ENCODE data around the gene PDCL3. TPM values are rescaled to one million over a fixed set of nuclear protein-coding genes. Genes with fewer than 3 reads are reported as not detected.

Gene PDCL3
- polyA plus RNA-seq, 1 donor (not counting 4 experiments of a cell fraction or from before 2014, with no cell fraction given): 42.2 TPM

GRCh38 chr2:100544911-100545596 lies 17.7 kb upstream of the PDCL3 start:
- Histone ChIP-seq H3K9me3 (ENCODE audit: control insufficient read depth, low read depth, low read length) (no peaks in the 10 kb centered on the region), H3K79me2 (ENCODE audit: control insufficient read depth, insufficient read depth, low read length) (no peaks in the 10 kb centered on the region), H3K4me1 (ENCODE audit: control insufficient read depth, extremely low read depth, insufficient read depth, low read length) (no peaks in the 10 kb centered on the region), H3K9ac (ENCODE audit: control insufficient read depth, extremely low read depth, insufficient read depth, low read length) (no peak overlapping the region), H3K27me3 (ENCODE audit: control insufficient read depth, extremely low read depth, insufficient read depth, low read length) (no peaks in the 10 kb centered on the region), H4K20me1 (ENCODE audit: control insufficient read depth, extremely low read depth, insufficient read depth, low read length) (no peaks in the 10 kb centered on the region), H2AFZ (ENCODE audit: control insufficient read depth, low read length) (no peak overlapping the region), H3K27ac (ENCODE audit: control insufficient read depth, insufficient read depth, low read length) (no peak overlapping the region), H3K4me2 (ENCODE audit: control insufficient read depth, extremely low read depth, insufficient read depth, low read depth, low read length) (no peak overlapping the region), H3K4me3 (ENCODE audit: control insufficient read depth in 2 of 3, extremely low read depth in 1 of 3, insufficient read depth in 2 of 3, low read depth in 1 of 3, low read length in 3 of 3) (no peak overlapping the region), H3K9me1 (ENCODE audit: control insufficient read depth, extremely low read depth, insufficient read depth, low read length) (no peaks in the 10 kb centered on the region), H3K36me3 (ENCODE audit: control insufficient read depth in 2 of 2, extremely low read depth in 1 of 2, insufficient read depth in 2 of 2, low read length in 2 of 2) (no peaks in the 10 kb centered on the region)
- no peak for FAIRE-seq
- TF ChIP-seq, protein P1, sequence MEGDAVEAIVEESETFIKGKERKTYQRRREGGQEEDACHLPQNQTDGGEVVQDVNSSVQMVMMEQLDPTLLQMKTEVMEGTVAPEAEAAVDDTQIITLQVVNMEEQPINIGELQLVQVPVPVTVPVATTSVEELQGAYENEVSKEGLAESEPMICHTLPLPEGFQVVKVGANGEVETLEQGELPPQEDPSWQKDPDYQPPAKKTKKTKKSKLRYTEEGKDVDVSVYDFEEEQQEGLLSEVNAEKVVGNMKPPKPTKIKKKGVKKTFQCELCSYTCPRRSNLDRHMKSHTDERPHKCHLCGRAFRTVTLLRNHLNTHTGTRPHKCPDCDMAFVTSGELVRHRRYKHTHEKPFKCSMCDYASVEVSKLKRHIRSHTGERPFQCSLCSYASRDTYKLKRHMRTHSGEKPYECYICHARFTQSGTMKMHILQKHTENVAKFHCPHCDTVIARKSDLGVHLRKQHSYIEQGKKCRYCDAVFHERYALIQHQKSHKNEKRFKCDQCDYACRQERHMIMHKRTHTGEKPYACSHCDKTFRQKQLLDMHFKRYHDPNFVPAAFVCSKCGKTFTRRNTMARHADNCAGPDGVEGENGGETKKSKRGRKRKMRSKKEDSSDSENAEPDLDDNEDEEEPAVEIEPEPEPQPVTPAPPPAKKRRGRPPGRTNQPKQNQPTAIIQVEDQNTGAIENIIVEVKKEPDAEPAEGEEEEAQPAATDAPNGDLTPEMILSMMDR (optimal IDR thresholded peaks at IDR 0.05 in 1 of 3, IDR thresholded peaks at IDR 0.05 in 1 of 3, conservative IDR thresholded peaks at IDR 0.05 in 1 of 3; ENCODE audit: extremely low read depth in 1 of 3, insufficient read depth in 2 of 3, low read length in 3 of 3): no peak
- no peak for TF ChIP-seq EZH2 (IDR thresholded peaks at IDR 0.05; ENCODE audit: low read length)
- DNase-seq (ENCODE audit: low read depth, low spot score): no peak
- dilution Hi-C loops (cut with MboI; ENCODE audit: extremely low pct_ligation_motif_present, low sequenced_read_pairs): no loop called here

GRCh38 chr2:100546469-100546868 lies 16.3 kb upstream of the PDCL3 start:
- no peaks in the 10 kb centered on the region for H3K9me3 ChIP-seq (ENCODE audit: control insufficient read depth, low read depth, low read length)
- no peak overlapping the region for H3K9ac ChIP-seq (ENCODE audit: control insufficient read depth, extremely low read depth, insufficient read depth, low read length)
- TF ChIP-seq, protein P1 (optimal IDR thresholded peaks at IDR 0.05 in 1 of 3, IDR thresholded peaks at IDR 0.05 in 1 of 3, conservative IDR thresholded peaks at IDR 0.05 in 1 of 3; ENCODE audit: extremely low read depth in 1 of 3, insufficient read depth in 2 of 3, low read length in 3 of 3): no peak
- no peak for TF ChIP-seq EZH2 (IDR thresholded peaks at IDR 0.05; ENCODE audit: low read length)
- no peaks in the 10 kb centered on the region for H3K9me1 ChIP-seq (ENCODE audit: control insufficient read depth, extremely low read depth, insufficient read depth, low read length)
- H3K27ac ChIP-seq (ENCODE audit: control insufficient read depth, insufficient read depth, low read length): no peak overlapping the region
- H2AFZ ChIP-seq (ENCODE audit: control insufficient read depth, low read length): no peak overlapping the region
- dilution Hi-C loops (cut with MboI; ENCODE audit: extremely low pct_ligation_motif_present, low sequenced_read_pairs): no loop called here
- no peaks in the 10 kb centered on the region for H3K4me1 ChIP-seq (ENCODE audit: control insufficient read depth, extremely low read depth, insufficient read depth, low read length)
- no peaks in the 10 kb centered on the region for H4K20me1 ChIP-seq (ENCODE audit: control insufficient read depth, extremely low read depth, insufficient read depth, low read length)
- no peaks in the 10 kb centered on the region for H3K27me3 ChIP-seq (ENCODE audit: control insufficient read depth, extremely low read depth, insufficient read depth, low read length)
- no peak for DNase-seq (ENCODE audit: low read depth, low spot score)
- FAIRE-seq: no peak
- no peak overlapping the region for H3K4me2 ChIP-seq (ENCODE audit: control insufficient read depth, extremely low read depth, insufficient read depth, low read depth, low read length)
- H3K4me3 ChIP-seq (ENCODE audit: control insufficient read depth in 2 of 3, extremely low read depth in 1 of 3, insufficient read depth in 2 of 3, low read depth in 1 of 3, low read length in 3 of 3): no peak overlapping the region
- H3K36me3 ChIP-seq (ENCODE audit: control insufficient read depth in 2 of 2, extremely low read depth in 1 of 2, insufficient read depth in 2 of 2, low read length in 2 of 2): no peaks in the 10 kb centered on the region
- no peaks in the 10 kb centered on the region for H3K79me2 ChIP-seq (ENCODE audit: control insufficient read depth, insufficient read depth, low read length)

Measured in keratinocyte (primary cell).